Neural progenitor cell (in vitro differentiated cells): Measurements from ENCODE around the gene BICDL1. TPM values are rescaled to one million over a fixed set of nuclear protein-coding genes. Genes with fewer than 3 reads are reported as not detected.

Source experiments
- DNase-seq: peaks from one replicate; pipeline ENCODE4 v3.0.0-alpha.2; 2016; ENCODE audit warnings: low spot score
- H2AFZ ChIP-seq: fragments of 200-600 bp; sonication (generic); replicated peaks from 2 replicates; pipeline ENCODE4 v1.6.1; 2016; ENCODE audit warnings: antibody characterized with exemption
- H3F3A ChIP-seq: fragments of 200-600 bp; sonication (generic); 2 replicates; pipeline ENCODE4 v1.6.1; 2016; ENCODE audit warnings: antibody characterized with exemption, low read depth
- H3K27ac ChIP-seq: fragments of 200-600 bp; sonication (generic); 2 replicates; pipeline ENCODE4 v1.5.1; 2016; ENCODE audit warnings: mild to moderate bottlenecking
- H3K27me3 ChIP-seq: fragments of 200-600 bp; sonication (generic); 2 replicates; pipeline ENCODE4 v1.6.1; 2016; ENCODE audit warnings: mild to moderate bottlenecking, moderate library complexity
- H3K36me3 ChIP-seq: fragments of 200-600 bp; sonication (generic); 2 replicates; pipeline ENCODE4 v1.5.1; 2016
- H3K4me1 ChIP-seq: fragments of 200-600 bp; sonication (generic); 2 replicates; pipeline ENCODE4 v1.6.1; 2016; ENCODE audit warnings: mixed run types
- H3K4me2 ChIP-seq: fragments of 200-600 bp; sonication (generic); 2 replicates; pipeline ENCODE4 v1.6.1; 2016
- H3K4me3 ChIP-seq: fragments of 200-600 bp; sonication (generic); 2 replicates; pipeline ENCODE4 v1.5.1; 2016
- H3K79me2 ChIP-seq: fragments of 200-600 bp; sonication (generic); 2 replicates; pipeline ENCODE4 v1.6.1; 2016; ENCODE audit warnings: low read depth
- H3K9ac ChIP-seq: fragments of 200-600 bp; sonication (generic); 2 replicates; pipeline ENCODE4 v1.6.1; 2016
- H3K9me3 ChIP-seq: fragments of 200-600 bp; sonication (generic); 2 replicates; pipeline ENCODE4 v1.5.1; 2016; ENCODE audit warnings: low read depth
- H4K20me1 ChIP-seq: fragments of 200-600 bp; sonication (generic); 2 replicates; pipeline ENCODE4 v1.6.1; 2016; ENCODE audit warnings: low read depth
- H3K27ac Mint-ChIP-seq: 3 replicates; pipeline ENCODE4 v1.8.0; 2021; ENCODE audit warnings: mixed read lengths
- H3K27me3 Mint-ChIP-seq: 2 replicates; pipeline ENCODE4 v1.8.0; 2022; ENCODE audit warnings: low read depth, mild to moderate bottlenecking, inconsistent platforms, moderate library complexity, mixed read lengths; ENCODE audit not compliant: insufficient read depth
- H3K36me3 Mint-ChIP-seq: 3 replicates; pipeline ENCODE4 v1.8.0; 2021; ENCODE audit warnings: mixed read lengths
- H3K4me1 Mint-ChIP-seq: 3 replicates; pipeline ENCODE4 v1.8.0; 2021; ENCODE audit warnings: mixed read lengths
- H3K4me3 Mint-ChIP-seq: 3 replicates; pipeline ENCODE4 v1.8.0; 2021; ENCODE audit warnings: mild to moderate bottlenecking, moderate library complexity, mixed read lengths
- H3K9me3 Mint-ChIP-seq: 3 replicates; pipeline ENCODE4 v1.8.0; 2020; ENCODE audit warnings: mixed read lengths
- CTCF ChIP-seq: fragments of 200-600 bp; sonication (generic); IDR thresholded peaks from 2 replicates; pipeline ENCODE4 v1.5.1; 2017; ENCODE audit warnings: antibody characterized with exemption, mild to moderate bottlenecking
- EZH2 ChIP-seq: fragments of 200-600 bp; sonication (generic); IDR thresholded peaks from 2 replicates; pipeline ENCODE4 v1.6.1; 2017; ENCODE audit warnings: antibody characterized with exemption, mild to moderate bottlenecking, moderate library complexity
- EZH2phosphoT487 ChIP-seq: fragments of 200-600 bp; sonication (generic); IDR thresholded peaks from 2 replicates; pipeline ENCODE4 v1.6.1; 2017; ENCODE audit warnings: antibody characterized with exemption
- total RNA-seq: library from RNA; depleted of rRNA; stranded (reverse); fragments of >200 nt; gene quantifications from 2 replicates; pipeline ENCODE4 v1.2.3, GENCODE V29; 2015; ENCODE audit warnings: low replicate concordance

Gene BICDL1
- total RNA-seq, 1 donor from 2014 or later: 3.8 TPM

- H3K36me3 Mint-ChIP-seq: no peaks in the 10 kb centered on the region
- Histone ChIP-seq H2AFZ (no peak overlapping the region), H3K9ac (no peak overlapping the region), H3F3A (peaks cover 6% of the 10 kb centered on the region), H3K4me2 (no peak overlapping the region), H4K20me1 (no peaks in the 10 kb centered on the region), H3K4me3 (no peak overlapping the region), H3K36me3 (no peaks in the 10 kb centered on the region), H3K4me1 (peaks cover 20% of the 10 kb centered on the region), H3K27ac (no peak overlapping the region), H3K27me3 (no peaks in the 10 kb centered on the region), H3K9me3 (no peaks in the 10 kb centered on the region), H3K79me2 (no peaks in the 10 kb centered on the region)
- no peak overlapping the region for H3K4me3 Mint-ChIP-seq
- no peak for DNase-seq
- no peak overlapping the region for H3K27ac Mint-ChIP-seq
- peaks cover 8% of the 10 kb centered on the region for H3K4me1 Mint-ChIP-seq
- no peaks in the 10 kb centered on the region for H3K27me3 Mint-ChIP-seq
- H3K9me3 Mint-ChIP-seq: no peaks in the 10 kb centered on the region
- TF ChIP-seq EZH2phosphoT487 (no peak), EZH2 (no peak), CTCF (no peak)
Observed at GRCh38 chr12:120006258-120006975, 17.4 kb downstream of the BICDL1 start.

- no peak overlapping the region for H3K4me3 ChIP-seq
- H3K9me3 Mint-ChIP-seq: no peaks in the 10 kb centered on the region
- no peaks in the 10 kb centered on the region for H3K36me3 Mint-ChIP-seq
Observed at GRCh38 chr12:120007272-120007671, 18.2 kb downstream of the BICDL1 start.

GRCh38 chr12:120010661-120011230 lies 21.7 kb downstream of the BICDL1 start:
- no peak overlapping the region for H3K4me2 ChIP-seq
- H3F3A ChIP-seq: peaks cover 6% of the 10 kb centered on the region
- H3K79me2 ChIP-seq: no peaks in the 10 kb centered on the region
- H3K36me3 ChIP-seq: no peaks in the 10 kb centered on the region
- Mint-ChIP-seq H3K27ac (no peak overlapping the region), H3K4me1 (peaks cover 25% of the 10 kb centered on the region), H3K36me3 (no peaks in the 10 kb centered on the region), H3K4me3 (no peak overlapping the region), H3K9me3 (no peaks in the 10 kb centered on the region), H3K27me3 (no peaks in the 10 kb centered on the region)
- H3K9me3 ChIP-seq: no peaks in the 10 kb centered on the region
- H3K4me3 ChIP-seq: no peak overlapping the region
- H3K9ac ChIP-seq: no peak overlapping the region
- no peaks in the 10 kb centered on the region for H3K27me3 ChIP-seq
- peak overlapping the region; percentile 17 for H2AFZ ChIP-seq
- DNase-seq: no peak
- H3K27ac ChIP-seq: no peak overlapping the region
- TF ChIP-seq CTCF (no peak), EZH2 (no peak), EZH2phosphoT487 (no peak)
- peaks cover 20% of the 10 kb centered on the region for H3K4me1 ChIP-seq
- no peaks in the 10 kb centered on the region for H4K20me1 ChIP-seq

More at GRCh38 chr12:120007272-120007671, 18.2 kb downstream of the BICDL1 start:
- Mint-ChIP-seq H3K4me1 (peaks cover 14% of the 10 kb centered on the region), H3K4me3 (no peak overlapping the region), H3K27me3 (no peaks in the 10 kb centered on the region), H3K27ac (no peak overlapping the region)
- H3K79me2 ChIP-seq: no peaks in the 10 kb centered on the region
- H3K27me3 ChIP-seq: no peaks in the 10 kb centered on the region
- no peak overlapping the region for H3K27ac ChIP-seq
- no peak overlapping the region for H3K9ac ChIP-seq
- peaks cover 6% of the 10 kb centered on the region for H3F3A ChIP-seq
- H3K36me3 ChIP-seq: no peaks in the 10 kb centered on the region
- H2AFZ ChIP-seq: peak overlapping the region; percentile 91
- no peaks in the 10 kb centered on the region for H4K20me1 ChIP-seq
- peak overlapping the region; percentile 33 for H3K4me2 ChIP-seq
- DNase-seq: peak; percentile 5
- TF ChIP-seq EZH2phosphoT487 (no peak), CTCF (no peak), EZH2 (no peak)
- H3K9me3 ChIP-seq: no peaks in the 10 kb centered on the region
- H3K4me1 ChIP-seq: peaks cover 20% of the 10 kb centered on the region
